Mucosa of descending colon (tissue), 3 donors: Measurements from ENCODE around the gene ABCA8. TPM values are rescaled to one million over a fixed set of nuclear protein-coding genes. Genes with fewer than 3 reads are reported as not detected.
"Not testable (repeated sequence)": the region's sequence is repeated elsewhere in the genome, so short reads cannot be mapped to it uniquely, and the experiment has no call there.

Source experiments
- ATAC-seq: fragments of 200-7000 bp; cut with Tn5 transposase; one replicate; pipeline ENCODE4 v1.9.1; 2020; ENCODE audit warnings: mild to moderate bottlenecking, moderate library complexity
- DNase-seq, 3 donors: peaks; one replicate each; pipeline ENCODE4 v3.0.0-alpha.2; 2020
- H3K36me3 ChIP-seq: fragments of 200-600 bp; one replicate; pipeline ENCODE4 v1.8.0; 2021; ENCODE audit warnings: low read depth, mild to moderate bottlenecking
- H3K4me1 ChIP-seq: fragments of 200-600 bp; one replicate; pipeline ENCODE4 v1.8.0; 2021; ENCODE audit warnings: low read depth, mild to moderate bottlenecking
- H3K4me3 ChIP-seq: fragments of 200-600 bp; one replicate; pipeline ENCODE4 v1.8.0; 2021; ENCODE audit warnings: mild to moderate bottlenecking
- H3K9me3 ChIP-seq: fragments of 200-600 bp; one replicate; pipeline ENCODE4 v1.8.0; 2021; ENCODE audit warnings: mild to moderate bottlenecking
- CTCF ChIP-seq: fragments of 200-600 bp; IDR thresholded peaks from one replicate; pipeline ENCODE4 v1.8.0; 2022; ENCODE audit warnings: antibody characterized with exemption, mild to moderate bottlenecking
- intact Hi-C, 2 donors: fragments of 100-400 bp; cut with DNase I in 1 of 2; cut with micrococcal nuclease in 1 of 2; formaldehyde crosslinking; loops; one replicate each; pipeline versions ENCODE4 v1.11.0 to v1.11.1; 2022; cut with DNase I, micrococcal nuclease
- long read RNA-seq, 2 donors: library from polyadenylated mRNA; unstranded; transcript quantifications; one replicate each; pipeline ENCODE4 v2.0.0, GENCODE V29; 2019 to 2021
- total RNA-seq, 3 donors: library from RNA; stranded (reverse); fragmentation: NEBNext Ultra II Directional in 2 of 3; extraction: Animal tissue kit (Norgen Biotek cat#: 25700) in 2 of 3; gene quantifications; one replicate each; pipeline versions ENCODE4 v1.2.1 to v1.2.4, GENCODE V29; 2021 to 2023
- donor health status: DM: no; HTN: no; CAD: no; lungs with moderate emphysema.
- donor health status: DM: no; HTN: no; CAD: no.
- donor health status: DM: no; HTN: yes; CAD: no.

Gene ABCA8
- 10 to 100 TPM in 2 of 3 donors, 1 to 10 TPM in 1; 6.0 to 42.1 (median 13.1) TPM for total RNA-seq
- long read RNA-seq, donor 1, full-length matches to known transcripts, result 1 of 12 reads
- long read RNA-seq, donor 1, partial matches to known transcripts, result 2 of 12 reads
- long read RNA-seq, donor 1, other reads (novel, unspliced or antisense), result 9 of 12 reads
- long read RNA-seq, donor 2, partial matches to known transcripts, result 1 of 3 reads
- long read RNA-seq, donor 2, other reads (novel, unspliced or antisense), result 0 of 3 reads

- TF ChIP-seq CTCF, result no peak
- peak in 1 of 3 donors; percentile 14 for DNase-seq
- no peaks in the 10 kb centered on the region for H3K36me3 ChIP-seq
- H3K9me3 ChIP-seq, result no peaks in the 10 kb centered on the region
- H3K4me3 ChIP-seq, result no peak within 1 kb of the TSS
- no peak for ATAC-seq
- intact Hi-C loops, result no loop called here
- no peaks in the 10 kb centered on the region for H3K4me1 ChIP-seq
Observed at GRCh38 chr17:68955181-68955841, at the start of gene ABCA8. TSS of gene ABCA8 (minus strand) at chr17:68955392. CDS start at chr17:68942034, 13,358 bp downstream.

- DNase-seq, H3K36me3 ChIP-seq, ATAC-seq, H3K4me3 ChIP-seq, H3K4me1 ChIP-seq, intact Hi-C loops, H3K9me3 ChIP-seq: not testable (repeated sequence)
Observed at GRCh38 chr17:69004759-69005158, 49.6 kb upstream of the ABCA8 start.

GRCh38 chr17:68999743-69000142 lies 44.6 kb upstream of the ABCA8 start:
- intact Hi-C loops, DNase-seq, H3K9me3 ChIP-seq, H3K4me3 ChIP-seq, H3K4me1 ChIP-seq, ATAC-seq, H3K36me3 ChIP-seq: not testable (repeated sequence)

- Histone ChIP-seq H3K4me1 (no peaks in the 10 kb centered on the region), H3K9me3 (no peaks in the 10 kb centered on the region), H3K36me3 (no peaks in the 10 kb centered on the region), H3K4me3 (no peak overlapping the region)
- ATAC-seq, result no peak
- no peak for DNase-seq
- TF ChIP-seq CTCF, result no peak
- intact Hi-C loops, result no loop called here
Observed at GRCh38 chr17:68993112-68993511, 37.9 kb upstream of the ABCA8 start.

- no peak overlapping the region for H3K4me3 ChIP-seq
- intact Hi-C loops, result no loop called here
- no peaks in the 10 kb centered on the region for H3K36me3 ChIP-seq
- DNase-seq (no peak), ATAC-seq (no peak)
- no peaks in the 10 kb centered on the region for H3K4me1 ChIP-seq
- no peaks in the 10 kb centered on the region for H3K9me3 ChIP-seq
- TF ChIP-seq CTCF, result no peak
Observed at GRCh38 chr17:68987966-68988365, 32.8 kb upstream of the ABCA8 start.

GRCh38 chr17:68981288-68981687 lies 26.1 kb upstream of the ABCA8 start:
- peak; percentile 29 for ATAC-seq
- Histone ChIP-seq H3K36me3 (no peaks in the 10 kb centered on the region), H3K4me3 (no peak overlapping the region), H3K4me1 (no peaks in the 10 kb centered on the region), H3K9me3 (no peaks in the 10 kb centered on the region)
- intact Hi-C loops, result loop anchor here in 1 of 2 donors (5.0 kb wide), 1 partner anchor 194 kb away; no protein-coding TSS in a partner anchor
- DNase-seq, result peak in 1 of 3 donors; percentile 47
- no peak for TF ChIP-seq CTCF
